ENCODE results near the gene CCL3. TPM values are rescaled to one million over a fixed set of nuclear protein-coding genes. Genes with fewer than 3 reads are reported as not detected.

The CCL3 gene
- total RNA-seq, 1 experiment from 2014 or later: not detected

GRCh38 chr17:36135465-36135864 lies 45.5 kb upstream of the CCL3 start:
- DNase-seq: no peak
- H4K20me1 ChIP-seq (ENCODE audit: low read length): no peaks in the 10 kb centered on the region
- TF ChIP-seq EZH2 (IDR thresholded peaks at IDR 0.05; ENCODE audit: low read length, unreplicated experiment) (no peak), CTCF (conservative IDR thresholded peaks at IDR 0.05; ENCODE audit: low read depth, low read length) (no peak), EZH2phosphoT487 (IDR thresholded peaks at IDR 0.05; ENCODE audit: borderline replicate concordance, low read length) (no peak)
- no peak for ATAC-seq
- H3F3A ChIP-seq (ENCODE audit: low read length, unreplicated experiment): no peaks in the 10 kb centered on the region
- H3K27ac ChIP-seq (ENCODE audit: low read length): no peak overlapping the region
- CTCF ChIA-PET: no interaction called here
- H2AFZ ChIP-seq (ENCODE audit: low read length): no peak overlapping the region
- H3K36me3 ChIP-seq (ENCODE audit: low read depth, low read length): no peaks in the 10 kb centered on the region
- no peak overlapping the region for H3K4me2 ChIP-seq (ENCODE audit: low read length)
- no peaks in the 10 kb centered on the region for H3K4me1 ChIP-seq (ENCODE audit: insufficient read depth, low read length)
- intact Hi-C loops (cut with micrococcal nuclease): no loop called here
- no peaks in the 10 kb centered on the region for H3K79me2 ChIP-seq (ENCODE audit: low read length)
- H3K9me2 ChIP-seq (replicated peaks; ENCODE audit: low read length): no peaks in the 10 kb centered on the region
- POLR2A ChIA-PET (ENCODE audit: unreplicated experiment): no interaction called here
- H3K9ac ChIP-seq (ENCODE audit: low read length): no peak overlapping the region
- no peaks in the 10 kb centered on the region for H3K9me3 ChIP-seq (ENCODE audit: low read length)
- no TSS peak for BruUV-seq (replicated peaks)
- H3K4me3 ChIP-seq (ENCODE audit: low read length): no peak overlapping the region
- H3K27me3 ChIP-seq (ENCODE audit: low read length): 0 out of 2 replicates have a peak, but pooled peaks cover 12% of the 10 kb centered on the region

GRCh38 chr17:36133602-36134236 lies 43.8 kb upstream of the CCL3 start:
- H3K9me2 ChIP-seq (replicated peaks; ENCODE audit: low read length): no peaks in the 10 kb centered on the region
- POLR2A ChIA-PET (ENCODE audit: unreplicated experiment): no interaction called here
- no peak overlapping the region for H3K4me3 ChIP-seq (ENCODE audit: low read length)
- H2AFZ ChIP-seq (ENCODE audit: low read length): no peak overlapping the region
- no peak overlapping the region for H3K9ac ChIP-seq (ENCODE audit: low read length)
- H3K4me2 ChIP-seq (ENCODE audit: low read length): no peak overlapping the region
- DNase-seq (no peak), ATAC-seq (no peak)
- no TSS peak for BruUV-seq (replicated peaks)
- H3K4me1 ChIP-seq (ENCODE audit: insufficient read depth, low read length): no peaks in the 10 kb centered on the region
- no peaks in the 10 kb centered on the region for H3K79me2 ChIP-seq (ENCODE audit: low read length)
- TF ChIP-seq CTCF (conservative IDR thresholded peaks at IDR 0.05; ENCODE audit: low read depth, low read length): no peak
- TF ChIP-seq EZH2phosphoT487 (IDR thresholded peaks at IDR 0.05; ENCODE audit: borderline replicate concordance, low read length): no peak
- TF ChIP-seq EZH2 (IDR thresholded peaks at IDR 0.05; ENCODE audit: low read length, unreplicated experiment): no peak
- H3K36me3 ChIP-seq (ENCODE audit: low read depth, low read length): no peaks in the 10 kb centered on the region
- intact Hi-C loops (cut with micrococcal nuclease): no loop called here
- H3K27me3 ChIP-seq (ENCODE audit: low read length): 0 out of 2 replicates have a peak, but pooled peaks cover 12% of the 10 kb centered on the region
- H3K9me3 ChIP-seq (ENCODE audit: low read length): no peaks in the 10 kb centered on the region
- H4K20me1 ChIP-seq (ENCODE audit: low read length): no peaks in the 10 kb centered on the region
- H3F3A ChIP-seq (ENCODE audit: low read length, unreplicated experiment): no peaks in the 10 kb centered on the region
- CTCF ChIA-PET: no interaction called here
- H3K27ac ChIP-seq (ENCODE audit: low read length): no peak overlapping the region

- no peak overlapping the region for H2AFZ ChIP-seq (ENCODE audit: low read length)
- H3K4me3 ChIP-seq (ENCODE audit: low read length): no peak overlapping the region
- H3K4me2 ChIP-seq (ENCODE audit: low read length): no peak overlapping the region
- no peak for TF ChIP-seq CTCF (conservative IDR thresholded peaks at IDR 0.05; ENCODE audit: low read depth, low read length)
- no peak for TF ChIP-seq EZH2phosphoT487 (IDR thresholded peaks at IDR 0.05; ENCODE audit: borderline replicate concordance, low read length)
- no peak for TF ChIP-seq EZH2 (IDR thresholded peaks at IDR 0.05; ENCODE audit: low read length, unreplicated experiment)
- no peaks in the 10 kb centered on the region for H3K36me3 ChIP-seq (ENCODE audit: low read depth, low read length)
- H3K79me2 ChIP-seq (ENCODE audit: low read length): no peaks in the 10 kb centered on the region
- no peaks in the 10 kb centered on the region for H4K20me1 ChIP-seq (ENCODE audit: low read length)
- H3K9me2 ChIP-seq (replicated peaks; ENCODE audit: low read length): no peaks in the 10 kb centered on the region
- no peak for ATAC-seq
- no peak overlapping the region for H3K9ac ChIP-seq (ENCODE audit: low read length)
- ChIA-PET POLR2A (ENCODE audit: unreplicated experiment) (no interaction called here), CTCF (no interaction called here)
- no peaks in the 10 kb centered on the region for H3K4me1 ChIP-seq (ENCODE audit: insufficient read depth, low read length)
- H3K27me3 ChIP-seq (ENCODE audit: low read length): 0 out of 2 replicates have a peak, but pooled peaks cover 12% of the 10 kb centered on the region
- DNase-seq: no peak
- H3K9me3 ChIP-seq (ENCODE audit: low read length): no peaks in the 10 kb centered on the region
- no peak overlapping the region for H3K27ac ChIP-seq (ENCODE audit: low read length)
- BruUV-seq (replicated peaks): no TSS peak
- no peaks in the 10 kb centered on the region for H3F3A ChIP-seq (ENCODE audit: low read length, unreplicated experiment)
- intact Hi-C loops (cut with micrococcal nuclease): no loop called here
These were observed 42.5 kb upstream of the CCL3 start for GRCh38 chr17:36132421-36132831.

Data from PC-3 (cell line).